OCI-LY3 (cell line): ENCODE measurements around the gene MANSC4.
A peak's percentile ranks its signal among the peaks of the same experiment; 100 is the strongest.

Experiments used
- H2AFZ ChIP-seq: fragments of 200-600, 300-600 bp; shearing (Covaris generic); 2 replicates; pipeline ENCODE4 v1.6.0; 2014; ENCODE audit warnings: antibody characterized with exemption, low read depth, low read length
- H3K27ac ChIP-seq: fragments of 200-600, 300-600 bp; sonication (generic); 2 replicates; pipeline ENCODE4 v1.5.1; 2014; ENCODE audit warnings: mild to moderate bottlenecking, low read length, moderate library complexity, mixed read lengths
- H3K27me3 ChIP-seq: fragments of 200-600, 300-600 bp; sonication (generic); 2 replicates; pipeline ENCODE4 v1.6.1; 2014; ENCODE audit warnings: low read depth, low read length, mixed read lengths
- H3K36me3 ChIP-seq: fragments of 200-600, 300-600 bp; sonication (generic); replicated peaks from 2 replicates; pipeline ENCODE3; 2014; ENCODE audit warnings: low read depth, low read length, mixed read lengths
- H3K4me1 ChIP-seq: fragments of 300-600, 200-600 bp; sonication (generic); 2 replicates; pipeline ENCODE4 v1.6.1; 2014; ENCODE audit warnings: low read length, mixed read lengths
- H3K4me2 ChIP-seq: fragments of 200-600, 300-600 bp; sonication (generic); 2 replicates; pipeline ENCODE4 v1.6.1; 2014; ENCODE audit warnings: low read length, mixed read lengths
- H3K4me3 ChIP-seq: fragments of 300-600, 200-600 bp; sonication (generic); 2 replicates; pipeline ENCODE4 v1.5.1; 2014; ENCODE audit warnings: antibody characterized with exemption, mild to moderate bottlenecking, low read length, moderate library complexity
- H3K79me2 ChIP-seq: fragments of 300-600, 200-600 bp; shearing (Covaris generic); 2 replicates; pipeline ENCODE4 v1.6.1; 2014; ENCODE audit warnings: mild to moderate bottlenecking, low read length, mixed read lengths
- H3K9ac ChIP-seq: fragments of 300-600, 200-600 bp; shearing (Covaris generic); 2 replicates; pipeline ENCODE4 v1.6.0; 2014; ENCODE audit warnings: mild to moderate bottlenecking, low read length, moderate library complexity
- H3K9me3 ChIP-seq: fragments of 200-600, 300-600 bp; shearing (Covaris generic); 2 replicates; pipeline ENCODE4 v1.6.1; 2014; ENCODE audit warnings: low read length, mixed read lengths; ENCODE audit not compliant: insufficient read depth
- H4K20me1 ChIP-seq: fragments of 200-600, 300-600 bp; sonication (generic); 2 replicates; pipeline ENCODE4 v1.6.1; 2016; ENCODE audit warnings: low read length, mixed read lengths; ENCODE audit not compliant: insufficient read depth
- CTCF ChIP-seq: fragments of 200-600, 300-600 bp; sonication (generic); IDR thresholded peaks from 2 replicates; pipeline ENCODE4 v1.5.1; 2014; ENCODE audit warnings: antibody characterized with exemption, low read length, low read depth
- EZH2phosphoT487 ChIP-seq: fragments of 200-600 bp; shearing (Covaris generic); IDR thresholded peaks from 2 replicates; pipeline ENCODE4 v1.6.1; 2018; ENCODE audit warnings: antibody characterized with exemption, mixed run types, low read depth

MANSC4 gene

GRCh38 chr12:27807063-27807703 lies 27.1 kb upstream of the MANSC4 start:
- Histone ChIP-seq H3K27ac (no peak overlapping the region), H3K9ac (no peak overlapping the region), H3K79me2 (no peaks in the 10 kb centered on the region), H3K4me3 (no peak overlapping the region), H2AFZ (no peak overlapping the region), H3K4me2 (no peak overlapping the region), H3K36me3 (no peaks in the 10 kb centered on the region), H3K4me1 (no peaks in the 10 kb centered on the region), H3K9me3 (no peaks in the 10 kb centered on the region), H3K27me3 (no peaks in the 10 kb centered on the region), H4K20me1 (no peaks in the 10 kb centered on the region)
- TF ChIP-seq CTCF (peak; percentile 30), EZH2phosphoT487 (no peak)

GRCh38 chr12:27806259-27806658 lies 26.2 kb upstream of the MANSC4 start:
- H2AFZ ChIP-seq: no peak overlapping the region
- peaks cover under 1% of the 10 kb centered on the region for H3K36me3 ChIP-seq
- H3K4me1 ChIP-seq: no peaks in the 10 kb centered on the region
- no peak overlapping the region for H3K9ac ChIP-seq
- TF ChIP-seq EZH2phosphoT487 (no peak), CTCF (no peak)
- no peaks in the 10 kb centered on the region for H3K9me3 ChIP-seq
- no peaks in the 10 kb centered on the region for H3K79me2 ChIP-seq
- H3K4me3 ChIP-seq: no peak overlapping the region
- no peak overlapping the region for H3K27ac ChIP-seq
- H3K27me3 ChIP-seq: no peaks in the 10 kb centered on the region
- no peak overlapping the region for H3K4me2 ChIP-seq
- no peaks in the 10 kb centered on the region for H4K20me1 ChIP-seq

GRCh38 chr12:27805238-27805637 lies 25.2 kb upstream of the MANSC4 start:
- no peaks in the 10 kb centered on the region for H3K27me3 ChIP-seq
- no peaks in the 10 kb centered on the region for H3K9me3 ChIP-seq
- H2AFZ ChIP-seq: no peak overlapping the region
- TF ChIP-seq EZH2phosphoT487 (no peak), CTCF (no peak)
- no peak overlapping the region for H3K27ac ChIP-seq
- H3K79me2 ChIP-seq: no peaks in the 10 kb centered on the region
- H3K9ac ChIP-seq: no peak overlapping the region
- no peak overlapping the region for H3K4me2 ChIP-seq
- no peaks in the 10 kb centered on the region for H3K4me1 ChIP-seq
- H4K20me1 ChIP-seq: no peaks in the 10 kb centered on the region
- H3K4me3 ChIP-seq: no peak overlapping the region
- H3K36me3 ChIP-seq: peaks cover 3% of the 10 kb centered on the region

GRCh38 chr12:27802936-27803335 lies 22.9 kb upstream of the MANSC4 start:
- no peaks in the 10 kb centered on the region for H3K9me3 ChIP-seq
- TF ChIP-seq CTCF (no peak), EZH2phosphoT487 (no peak)
- no peak overlapping the region for H3K4me3 ChIP-seq
- H3K4me2 ChIP-seq: no peak overlapping the region
- H3K79me2 ChIP-seq: no peaks in the 10 kb centered on the region
- H2AFZ ChIP-seq: no peak overlapping the region
- no peak overlapping the region for H3K27ac ChIP-seq
- no peaks in the 10 kb centered on the region for H4K20me1 ChIP-seq
- no peaks in the 10 kb centered on the region for H3K4me1 ChIP-seq
- no peaks in the 10 kb centered on the region for H3K27me3 ChIP-seq
- H3K36me3 ChIP-seq: peaks cover 16% of the 10 kb centered on the region
- no peak overlapping the region for H3K9ac ChIP-seq
